Measurements from ENCODE around the gene PVALEF.

The PVALEF gene

GRCh38 chr17:81126281-81127132, 38.8 kb upstream of the PVALEF start:
- no peak overlapping the region for H3K4me3 ChIP-seq (ENCODE audit: low read length)

GRCh38 chr17:81127133-81127455, 38.2 kb upstream of the PVALEF start:
- DNase-seq (ENCODE audit: low read depth), result no peak
- no peak overlapping the region for H3K4me3 ChIP-seq (ENCODE audit: low read length)
- TF ChIP-seq CTCF (conservative IDR thresholded peaks at IDR 0.05; ENCODE audit: low read depth, low read length), result no peak

More at GRCh38 chr17:81126281-81127132, 38.8 kb upstream of the PVALEF start:
- DNase-seq (ENCODE audit: low read depth), result no peak
- no peak for TF ChIP-seq CTCF (conservative IDR thresholded peaks at IDR 0.05; ENCODE audit: low read depth, low read length)

- H3K4me3 ChIP-seq (ENCODE audit: low read length), result no peak overlapping the region
- no peak for DNase-seq (ENCODE audit: low read depth)
- TF ChIP-seq CTCF (conservative IDR thresholded peaks at IDR 0.05; ENCODE audit: low read depth, low read length), result no peak
These were observed 37.7 kb upstream of the PVALEF start for GRCh38 chr17:81127526-81128177.

- H3K4me3 ChIP-seq (ENCODE audit: low read length), result no peak overlapping the region
- TF ChIP-seq CTCF (conservative IDR thresholded peaks at IDR 0.05; ENCODE audit: low read depth, low read length), result no peak
- no peak for DNase-seq (ENCODE audit: low read depth)
These were observed 37.0 kb upstream of the PVALEF start for GRCh38 chr17:81128338-81128737.

- DNase-seq (ENCODE audit: low read depth), result no peak
- H3K4me3 ChIP-seq (ENCODE audit: low read length), result no peak overlapping the region
- no peak for TF ChIP-seq CTCF (conservative IDR thresholded peaks at IDR 0.05; ENCODE audit: low read depth, low read length)
These were observed 36.5 kb upstream of the PVALEF start for GRCh38 chr17:81128774-81129173.

- TF ChIP-seq CTCF (conservative IDR thresholded peaks at IDR 0.05; ENCODE audit: low read depth, low read length), result peak; percentile 29
- H3K4me3 ChIP-seq (ENCODE audit: low read length), result no peak overlapping the region
- DNase-seq (ENCODE audit: low read depth), result no peak
These were observed 36.0 kb upstream of the PVALEF start for GRCh38 chr17:81129289-81129688.

All from retinal pigment epithelial cell (primary cell).